Fibroblast of lung (primary cell): ENCODE results near the gene SCGB1D4.
"Not testable (repeated sequence)": the region's sequence is repeated elsewhere in the genome, so short reads cannot be mapped to it uniquely, and the experiment has no call there.

Experiments used
- CTCF ChIP-seq, 2 donors: IDR thresholded peaks in 1 of 2; conservative IDR thresholded peaks in 1 of 2; 1 replicate in 1 of 2; 2 replicates in 1 of 2; pipeline ENCODE4 v1.5.1; 2011 to 2012; ENCODE audit warnings: low read length in 2 of 2, control low read depth in 1 of 2, inconsistent platforms in 1 of 2, low read depth in 1 of 2, mild to moderate bottlenecking in 1 of 2
- EZH2 ChIP-seq: IDR thresholded peaks from 2 replicates; pipeline ENCODE4 v1.5.1; 2012; ENCODE audit warnings: low read length, control low read depth, mild to moderate bottlenecking; ENCODE audit errors: missing control alignments

- not testable (repeated sequence) for TF ChIP-seq CTCF (conservative IDR thresholded peaks at IDR 0.05 in 1 of 2, IDR thresholded peaks at IDR 0.05 in 1 of 2; ENCODE audit: low read depth in 1 of 2, low read length in 2 of 2); EZH2
Observed at GRCh38 chr11:62327541-62327940, 28.7 kb upstream of the SCGB1D4 start.
